Neural cell (in vitro differentiated cells): ENCODE results near the gene MAD1L1.

ENCODE experiments used
- CTCF ChIP-seq: fragments of 450-650 bp; IDR thresholded peaks from 2 replicates; pipeline ENCODE4 v1.5.1; 2014; ENCODE audit warnings: antibody characterized with exemption, mild to moderate bottlenecking, moderate library complexity; ENCODE audit not compliant: poor library complexity, severe bottlenecking
- EP300 ChIP-seq: fragments of 450-650 bp; conservative IDR thresholded peaks from 2 replicates; pipeline ENCODE4 v1.6.1; 2014; ENCODE audit warnings: antibody characterized with exemption, mild to moderate bottlenecking, moderate library complexity; ENCODE audit not compliant: poor library complexity, severe bottlenecking
- EZH2 ChIP-seq: fragments of 200-600, 300-800 bp; shearing (Covaris generic), sonication (generic); IDR thresholded peaks from 2 replicates; pipeline ENCODE4 v1.6.1; 2014; ENCODE audit warnings: antibody characterized with exemption, low read length, borderline replicate concordance, mild to moderate bottlenecking; ENCODE audit not compliant: insufficient read depth, poor library complexity, severe bottlenecking
- MXI1 ChIP-seq: fragments of 450-650 bp; conservative IDR thresholded peaks from 2 replicates; pipeline ENCODE4 v1.6.1; 2014; ENCODE audit warnings: antibody characterized with exemption, mild to moderate bottlenecking; ENCODE audit not compliant: poor library complexity, severe bottlenecking
- POLR2AphosphoS5 ChIP-seq: IDR thresholded peaks from 2 replicates; pipeline ENCODE4 v1.6.1; 2012
- RAD21 ChIP-seq: fragments of 450-650 bp; conservative IDR thresholded peaks from 2 replicates; pipeline ENCODE4 v1.6.1; 2014; ENCODE audit warnings: antibody characterized with exemption, mild to moderate bottlenecking, moderate library complexity
- REST ChIP-seq: IDR thresholded peaks from 2 replicates; pipeline ENCODE4 v1.6.1; 2012; ENCODE audit warnings: borderline replicate concordance
- SMC3 ChIP-seq: fragments of 450-650 bp; conservative IDR thresholded peaks from 2 replicates; pipeline ENCODE4 v1.6.1; 2014; ENCODE audit warnings: antibody characterized with exemption, mild to moderate bottlenecking, moderate library complexity; ENCODE audit not compliant: poor library complexity
- TAF1 ChIP-seq: IDR thresholded peaks from 2 replicates; pipeline ENCODE4 v1.6.1; 2012; ENCODE audit warnings: low read depth

GRCh38 chr7:1926908-1927306, 305.8 kb downstream of the MAD1L1 start:
- TF ChIP-seq CTCF (no peak), EP300 (no peak), MXI1 (no peak), TAF1 (no peak), POLR2AphosphoS5 (no peak), EZH2 (no peak), RAD21 (no peak), SMC3 (no peak), REST (no peak)
